Measurements from ENCODE around the gene ROR2. TPM values are rescaled to one million over a fixed set of nuclear protein-coding genes. Genes with fewer than 3 reads are reported as not detected.
"Not testable (repeated sequence)": the region's sequence is repeated elsewhere in the genome, so short reads cannot be mapped to it uniquely, and the experiment has no call there.

ROR2 gene
- polyA plus RNA-seq, 1 donor, result 3.1 TPM

DNA sequence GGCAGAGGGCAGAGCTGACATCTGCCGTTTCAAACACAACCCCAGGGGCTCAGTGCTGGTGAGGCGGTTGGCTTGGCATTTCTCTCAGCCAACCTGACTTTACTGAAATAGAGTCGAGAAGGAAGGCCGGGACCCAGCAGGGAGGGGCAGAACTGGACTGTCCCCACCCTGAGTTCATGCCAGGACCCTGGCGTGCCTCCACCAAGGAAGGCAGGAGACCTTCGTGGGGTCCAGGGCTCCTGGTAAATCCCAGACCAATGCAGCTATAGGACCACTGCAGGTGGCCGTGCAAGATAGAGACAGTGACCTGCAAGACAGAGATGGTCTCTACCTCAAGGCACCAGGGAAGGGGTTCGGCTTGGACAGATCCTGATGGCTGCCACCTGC is 132.9 kb downstream of the ROR2 start:
- no peak for DNase-seq

GRCh38 chr9:91816356-91816755 is 133.7 kb downstream of the ROR2 start:
- DNase-seq, result no peak

DNA sequence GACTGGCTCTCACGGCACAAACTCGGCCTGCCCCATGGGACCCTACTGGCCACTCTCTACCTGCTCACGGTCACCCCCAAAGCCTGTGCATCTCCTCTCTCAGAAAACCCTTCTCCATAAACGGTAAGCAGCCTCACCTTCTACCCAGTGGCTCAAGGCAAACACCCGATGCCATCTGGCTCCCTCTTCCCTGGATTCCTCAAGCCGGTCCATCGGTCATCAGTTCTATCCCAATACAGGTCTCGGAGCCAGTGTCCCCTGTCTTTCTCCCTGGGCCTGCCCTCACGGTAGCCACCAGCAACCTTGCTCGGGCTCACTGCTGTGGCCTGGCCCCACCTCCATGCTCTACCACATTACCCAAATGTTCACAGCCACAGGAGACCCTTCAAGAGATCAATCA is 134.1 kb downstream of the ROR2 start:
- DNase-seq, result no peak

DNA sequence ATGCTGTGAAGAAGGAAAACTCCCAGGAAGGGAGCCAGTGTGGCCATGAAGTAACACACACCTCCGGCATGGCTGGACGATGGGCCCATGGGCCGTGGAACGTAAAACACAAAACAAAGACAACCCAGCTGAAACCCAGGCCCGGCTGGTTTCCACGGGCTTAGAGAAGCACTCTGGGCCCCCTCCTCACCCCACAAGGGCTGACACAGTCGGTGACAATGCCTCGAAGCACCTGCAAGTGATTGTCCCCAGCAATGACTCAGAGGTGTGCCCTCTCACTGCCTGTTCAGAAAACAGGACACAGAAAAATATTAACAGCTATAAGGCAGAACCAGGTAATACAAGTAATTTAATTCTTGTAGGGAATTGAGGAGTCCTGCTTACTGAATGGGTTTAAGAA is 135.3 kb downstream of the ROR2 start:
- no peak for DNase-seq

GRCh38 chr9:91814201-91814600 is 135.8 kb downstream of the ROR2 start:
- no peak for DNase-seq

GRCh38 chr9:91813176-91813795 is 136.7 kb downstream of the ROR2 start:
- DNase-seq, result no peak

- no peak for DNase-seq
Observed at GRCh38 chr9:91812191-91812590, 137.8 kb downstream of the ROR2 start.

- no peak for DNase-seq
Observed at GRCh38 chr9:91811024-91811909, 138.8 kb downstream of the ROR2 start.

GRCh38 chr9:91810286-91810905 is 139.6 kb downstream of the ROR2 start:
- DNase-seq, result no peak

GRCh38 chr9:91809581-91810285 is 140.3 kb downstream of the ROR2 start:
- DNase-seq, result no peak

DNA sequence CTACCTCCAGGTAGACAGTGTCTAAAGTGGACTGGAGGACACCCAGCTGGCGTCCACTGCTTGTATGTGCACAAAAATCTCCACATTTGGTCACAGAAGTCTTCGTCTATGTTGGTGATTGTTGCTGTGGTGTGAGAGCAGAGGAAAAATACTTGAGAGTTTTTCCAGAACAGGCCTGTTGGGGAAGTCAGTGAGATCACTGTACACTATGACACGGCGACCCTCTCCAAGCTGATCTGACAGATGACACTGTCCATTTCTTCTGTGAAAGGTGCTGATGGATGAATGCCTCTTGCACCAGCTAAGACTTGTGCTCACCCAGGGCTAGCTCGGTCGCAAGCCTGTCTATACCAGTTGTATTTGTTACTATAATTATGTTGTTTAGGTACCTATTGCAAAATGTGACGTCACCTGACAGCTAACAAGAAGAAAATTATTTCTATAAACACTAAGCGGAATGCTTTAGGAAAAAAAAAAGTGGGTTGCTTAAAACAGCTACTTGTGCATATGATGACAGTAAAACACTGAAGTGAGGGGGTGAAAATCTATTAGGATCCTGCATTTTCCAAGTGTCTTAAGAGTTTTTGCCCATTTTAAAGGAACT is 142.3 kb downstream of the ROR2 start:
- no peak for DNase-seq

DNA sequence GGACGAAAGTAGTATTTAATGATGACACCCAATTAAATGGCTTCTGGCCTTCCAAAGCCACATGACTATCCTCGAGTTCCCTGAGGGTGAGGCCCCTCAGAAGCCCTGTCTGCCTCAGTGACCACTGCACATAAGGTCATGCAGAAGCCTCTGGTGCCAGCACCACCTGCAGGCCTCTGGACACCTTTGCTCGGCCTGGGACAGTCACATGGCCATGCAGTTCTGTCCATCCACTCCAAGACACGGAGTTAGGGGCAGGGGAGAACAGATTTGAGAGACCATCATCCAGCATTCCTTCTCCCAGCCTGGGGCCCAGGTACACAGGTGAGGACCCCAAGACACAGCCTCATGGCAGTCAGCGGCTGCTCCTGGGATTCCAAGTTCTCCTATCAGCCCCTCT is 145.0 kb downstream of the ROR2 start:
- DNase-seq, result no peak

DNA sequence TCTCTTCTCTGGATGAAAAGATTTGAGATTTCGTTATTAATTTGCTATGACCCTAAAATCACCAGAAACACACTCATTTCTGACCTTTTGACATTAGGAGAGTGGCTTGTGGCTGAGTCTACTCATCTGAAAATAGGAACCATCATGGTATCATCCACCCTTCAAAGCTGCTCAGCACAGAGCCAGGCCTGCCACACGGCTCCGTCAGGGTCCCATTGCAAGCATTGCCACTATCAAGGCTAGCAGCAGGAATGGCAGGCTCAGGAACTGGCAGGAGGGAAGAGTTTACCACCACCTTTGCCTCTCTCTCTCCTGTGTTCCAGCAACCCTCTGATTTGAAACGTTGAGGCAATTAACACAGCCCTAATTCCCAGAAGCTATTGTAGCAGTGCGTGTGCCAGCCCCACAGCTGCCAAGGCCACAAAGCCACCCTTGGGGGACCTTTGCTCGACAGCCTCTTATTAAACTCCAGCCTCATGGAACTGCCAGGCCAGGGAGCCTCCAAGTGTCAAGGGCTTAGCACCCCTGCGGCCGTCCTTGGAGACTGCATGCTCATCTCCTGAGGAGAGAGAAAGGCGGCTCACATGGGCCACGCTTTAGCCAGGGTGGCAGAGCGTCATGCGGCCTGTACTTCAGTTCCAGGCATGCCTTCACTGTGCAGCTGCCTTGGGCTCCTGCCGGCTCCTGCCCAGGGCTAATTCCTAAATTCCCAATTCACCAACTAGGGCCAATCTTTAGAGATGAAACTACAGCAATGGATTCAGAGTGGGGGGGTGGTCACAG is 145.9 kb downstream of the ROR2 start:
- no peak for DNase-seq

DNA sequence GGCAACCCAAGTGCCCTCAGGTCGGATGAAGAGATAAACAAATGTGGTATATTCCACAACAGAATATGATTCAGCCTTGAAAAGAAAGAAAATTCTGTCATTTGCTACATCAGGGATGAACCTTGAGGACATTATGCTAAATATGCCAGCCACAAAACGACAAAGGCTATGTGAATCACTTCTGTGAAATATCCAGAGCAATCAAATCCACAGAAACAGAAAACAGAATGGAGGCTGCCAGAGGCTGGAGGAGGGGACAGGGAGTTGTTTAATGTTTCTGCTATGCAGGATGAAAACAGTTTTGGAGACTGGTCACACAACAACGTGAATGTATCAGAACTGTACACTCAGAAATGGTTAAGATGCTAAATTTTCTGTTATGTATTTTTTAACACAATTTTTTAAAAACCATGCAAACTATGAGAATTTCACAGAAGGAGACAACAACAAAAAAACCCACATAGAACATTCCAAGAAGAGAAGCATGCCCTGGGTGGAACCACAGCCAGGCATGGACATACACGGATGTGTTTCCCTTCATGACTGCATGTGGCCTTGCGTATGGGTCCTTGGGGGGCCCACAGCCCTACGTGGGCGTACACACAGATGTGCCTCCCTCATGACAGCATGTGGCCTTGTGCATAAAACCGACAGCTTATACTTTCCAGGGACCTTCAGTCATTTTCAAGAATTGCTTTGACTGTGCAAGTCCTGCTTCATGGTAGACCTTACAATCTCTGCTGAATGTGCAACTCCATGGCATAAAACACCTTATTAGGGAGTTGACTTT is 146.7 kb downstream of the ROR2 start:
- DNase-seq, result no peak

GRCh38 chr9:91802391-91802790 is 147.6 kb downstream of the ROR2 start:
- no peak for DNase-seq

DNA sequence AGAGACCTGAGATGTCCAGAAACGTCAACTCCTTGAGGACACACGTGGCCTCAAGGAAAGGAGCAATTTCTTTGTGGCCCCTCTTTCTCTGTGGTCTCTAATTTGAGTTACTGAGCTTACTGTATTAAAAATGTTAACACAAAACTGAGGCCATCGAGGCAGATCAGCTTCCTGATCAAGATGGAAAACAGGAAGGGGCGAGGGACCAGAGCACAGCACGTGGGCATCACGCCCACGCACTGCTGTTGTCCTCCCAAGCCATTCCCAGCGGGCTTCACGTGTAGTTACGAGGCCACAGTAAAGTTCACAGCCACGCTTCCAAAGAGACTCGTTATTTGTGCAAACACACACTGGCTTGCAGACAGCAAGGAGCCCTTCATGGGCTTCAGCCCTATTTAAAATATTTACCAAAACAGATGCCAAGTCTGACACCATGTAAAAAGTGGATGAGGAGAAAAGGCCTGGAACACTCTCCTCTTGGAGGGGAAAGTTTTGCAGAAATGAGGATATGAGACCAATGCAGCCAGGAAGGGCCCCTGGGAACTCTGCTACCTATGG is 149.5 kb downstream of the ROR2 start:
- DNase-seq, result no peak

DNA sequence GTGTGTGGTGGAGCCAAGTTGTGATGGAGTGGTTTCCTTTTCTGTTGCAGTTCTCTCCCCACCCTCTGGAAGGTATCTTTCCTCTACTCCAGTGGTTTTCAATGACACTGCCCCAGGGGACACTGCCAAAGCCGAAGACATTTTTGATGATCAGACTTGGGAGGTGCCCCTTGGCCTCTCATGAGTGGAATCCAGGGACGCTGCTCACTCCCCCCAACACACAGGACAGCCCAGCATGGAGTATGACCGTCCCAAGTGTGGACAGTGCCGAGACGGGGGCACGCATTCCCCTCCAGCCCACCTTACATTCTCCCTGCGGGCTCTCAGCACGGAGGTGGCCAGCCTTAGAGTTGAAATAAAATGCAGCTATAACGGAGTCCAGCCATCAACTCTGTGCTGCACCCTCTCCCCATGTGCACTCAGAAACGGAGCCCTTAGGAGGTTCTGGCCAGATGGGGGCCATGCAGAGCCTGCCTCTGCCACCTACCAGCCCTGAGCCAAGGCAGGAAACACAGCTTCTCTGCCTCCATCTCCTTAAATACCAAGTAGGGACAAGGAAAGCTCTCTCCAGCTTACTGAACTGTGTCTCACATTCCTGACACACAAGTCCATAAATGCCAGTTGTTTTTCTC is 150.8 kb downstream of the ROR2 start:
- DNase-seq, result no peak

DNA sequence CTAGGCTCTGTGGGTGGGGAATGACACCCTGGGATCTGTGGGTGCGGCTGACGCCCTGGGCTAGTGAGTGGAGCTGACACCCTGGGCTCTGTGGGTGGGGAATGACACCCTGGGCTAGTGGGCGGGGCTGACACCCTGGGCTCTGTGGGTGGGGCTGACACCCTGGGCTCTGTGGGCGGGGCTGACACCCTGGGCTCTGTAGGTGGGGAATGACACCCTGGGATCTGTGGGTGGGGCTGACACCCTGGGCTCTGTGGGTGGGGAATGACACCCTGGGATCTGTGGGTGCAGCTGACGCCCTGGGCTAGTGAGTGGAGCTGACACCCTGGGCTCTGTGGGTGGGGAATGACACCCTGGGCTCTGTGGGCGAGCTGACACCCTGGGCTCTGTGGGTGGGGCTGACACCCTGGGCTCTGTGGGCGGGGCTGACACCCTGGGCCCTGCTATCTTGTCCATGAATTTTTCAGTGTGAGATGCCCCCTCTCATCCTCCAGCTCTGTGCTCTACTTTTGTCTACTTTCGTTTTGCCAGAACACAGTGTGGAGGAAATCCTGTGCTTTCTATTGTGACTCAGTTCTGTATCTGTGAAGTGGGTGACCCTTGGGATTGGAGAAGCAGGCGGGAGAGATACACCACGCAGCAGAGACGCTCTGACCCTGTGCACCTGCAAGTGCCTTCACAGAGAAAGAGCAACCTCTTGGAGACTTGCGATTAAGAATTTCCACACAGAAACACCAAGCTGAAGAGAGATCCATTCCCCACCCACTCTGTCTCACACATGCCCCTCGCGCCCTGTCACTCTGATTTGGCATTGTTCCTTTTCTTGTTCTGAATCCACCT is 151.5 kb downstream of the ROR2 start:
- DNase-seq, result not testable (repeated sequence)

DNA sequence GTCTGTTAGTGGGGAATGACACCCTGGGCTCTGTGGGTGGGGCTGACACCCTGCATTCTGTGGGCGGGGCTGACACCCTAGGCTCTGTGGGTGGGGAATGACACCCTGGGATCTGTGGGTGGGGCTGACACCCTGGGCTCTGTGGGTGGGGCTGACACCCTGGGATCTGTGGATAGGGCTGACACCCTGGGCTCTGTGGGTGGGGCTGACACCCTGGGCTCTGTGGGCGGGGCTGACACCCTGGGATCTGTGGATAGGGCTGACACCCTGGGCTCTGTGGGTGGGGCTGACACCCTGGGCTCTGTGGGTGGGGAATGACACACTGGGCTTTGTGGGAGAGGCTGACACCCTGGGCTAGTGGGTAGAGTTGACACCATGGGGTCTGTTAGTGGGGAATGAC is 152.5 kb downstream of the ROR2 start:
- DNase-seq, result not testable (repeated sequence)

Data from hindlimb muscle (tissue), 1 donor.